H9 (cell line): ENCODE results near the gene SLC22A31. TPM values are rescaled to one million over a fixed set of nuclear protein-coding genes. Genes with fewer than 3 reads are reported as not detected.

Experiments
- DNase-seq: peaks from one replicate; pipeline ENCODE4 v3.0.0-alpha.2; 2017
- H2AFZ ChIP-seq: one replicate; pipeline ENCODE4 v1.6.1; 2013; ENCODE audit warnings: mild to moderate bottlenecking, low read length, control low read depth, moderate library complexity
- H2AK5ac ChIP-seq: 2 replicates; pipeline ENCODE4 v1.6.1; 2013; ENCODE audit warnings: low read length, control low read depth, mixed read lengths; ENCODE audit not compliant: insufficient read length
- H2BK120ac ChIP-seq: one replicate; pipeline ENCODE4 v1.6.1; 2013; ENCODE audit warnings: low read depth, mild to moderate bottlenecking, low read length, control low read depth, inconsistent platforms; ENCODE audit not compliant: poor library complexity, severe bottlenecking
- H2BK12ac ChIP-seq: 2 replicates; pipeline ENCODE4 v1.6.1; 2013; ENCODE audit warnings: low read length, control low read depth, mixed read lengths, low read depth; ENCODE audit not compliant: insufficient read length
- H2BK15ac ChIP-seq: 2 replicates; pipeline ENCODE4 v1.6.1; 2013; ENCODE audit warnings: low read depth, low read length, control low read depth
- H2BK20ac ChIP-seq: one replicate; pipeline ENCODE4 v1.6.1; 2013; ENCODE audit warnings: low read depth, mild to moderate bottlenecking, low read length, control low read depth, inconsistent platforms; ENCODE audit not compliant: poor library complexity, severe bottlenecking
- H2BK5ac ChIP-seq: 2 replicates; pipeline ENCODE4 v1.6.1; 2013; ENCODE audit warnings: low read length, control low read depth, mixed read lengths; ENCODE audit not compliant: insufficient read length
- H3K14ac ChIP-seq: 2 replicates; pipeline ENCODE4 v1.6.1; 2013; ENCODE audit warnings: low read length, control low read depth; ENCODE audit not compliant: insufficient read depth
- H3K18ac ChIP-seq: 2 replicates; pipeline ENCODE4 v1.6.1; 2013; ENCODE audit warnings: low read depth, mild to moderate bottlenecking, mixed read lengths, low read length, control low read depth; ENCODE audit not compliant: insufficient read length
- H3K23ac ChIP-seq: 2 replicates; pipeline ENCODE4 v1.6.1; 2013; ENCODE audit warnings: low read length, control low read depth, mixed read lengths, low read depth; ENCODE audit not compliant: insufficient read length
- H3K23me2 ChIP-seq: 2 replicates; pipeline ENCODE4 v1.6.1; 2013; ENCODE audit warnings: low read depth, mild to moderate bottlenecking, mixed read lengths, low read length, control low read depth; ENCODE audit not compliant: insufficient read length, poor library complexity, severe bottlenecking
- H3K27ac ChIP-seq: 2 replicates; pipeline ENCODE4 v1.5.1; 2013; ENCODE audit warnings: low read length, control low read depth, mixed read lengths, low read depth; ENCODE audit not compliant: insufficient read length
- H3K27me3 ChIP-seq: 2 replicates; pipeline ENCODE4 v1.6.1; 2013; ENCODE audit warnings: low read length, control low read depth, inconsistent platforms; ENCODE audit not compliant: insufficient read depth
- H3K4ac ChIP-seq: 2 replicates; pipeline ENCODE4 v1.6.1; 2013; ENCODE audit warnings: low read depth, mild to moderate bottlenecking, control low read depth, inconsistent platforms, low read length, moderate library complexity
- H3K4me1 ChIP-seq: 2 replicates; pipeline ENCODE4 v1.6.1; 2013; ENCODE audit warnings: low read length, control low read depth, inconsistent platforms; ENCODE audit not compliant: insufficient read depth
- H3K4me2 ChIP-seq: 2 replicates; pipeline ENCODE4 v1.6.1; 2013; ENCODE audit warnings: low read length, control low read depth, mixed read lengths; ENCODE audit not compliant: insufficient read length, insufficient read depth
- H3K56ac ChIP-seq: 2 replicates; pipeline ENCODE4 v1.6.1; 2013; ENCODE audit warnings: low read depth, mild to moderate bottlenecking, mixed read lengths, low read length, control low read depth; ENCODE audit not compliant: insufficient read length
- H3K79me1 ChIP-seq: 2 replicates; pipeline ENCODE4 v1.6.1; 2013; ENCODE audit warnings: low read depth, mild to moderate bottlenecking, moderate library complexity, low read length, control low read depth, inconsistent platforms; ENCODE audit not compliant: insufficient read depth, poor library complexity, severe bottlenecking
- H3K79me2 ChIP-seq: 2 replicates; pipeline ENCODE4 v1.6.1; 2013; ENCODE audit warnings: low read length, control low read depth, inconsistent platforms; ENCODE audit not compliant: insufficient read depth
- H3K9ac ChIP-seq: 2 replicates; pipeline ENCODE4 v1.6.1; 2013; ENCODE audit warnings: low read length, control low read depth, mixed read lengths; ENCODE audit not compliant: insufficient read length; ENCODE audit errors: extremely low read depth
- H3K9me3 ChIP-seq: one replicate; pipeline ENCODE4 v1.6.1; 2013; ENCODE audit warnings: low read depth, low read length, inconsistent platforms; ENCODE audit not compliant: control insufficient read depth
- H3T11ph ChIP-seq: one replicate; pipeline ENCODE4 v1.6.1; 2013; ENCODE audit warnings: mild to moderate bottlenecking, low read length, control low read depth, inconsistent platforms
- H4K20me1 ChIP-seq: one replicate; pipeline ENCODE4 v1.6.1; 2013; ENCODE audit not compliant: control insufficient read depth, insufficient read length, insufficient read depth
- H4K5ac ChIP-seq: 2 replicates; pipeline ENCODE4 v1.6.1; 2013; ENCODE audit warnings: low read depth, mild to moderate bottlenecking, mixed read lengths, low read length, control low read depth; ENCODE audit not compliant: insufficient read length
- H4K8ac ChIP-seq: replicated peaks from 2 replicates; pipeline ENCODE4 v1.6.1; 2013; ENCODE audit warnings: low read length, control low read depth, mixed read lengths, low read depth; ENCODE audit not compliant: insufficient read length
- H4K91ac ChIP-seq: 2 replicates; pipeline ENCODE4 v1.6.1; 2013; ENCODE audit warnings: low read depth, mild to moderate bottlenecking, moderate library complexity, mixed read lengths, low read length, control low read depth; ENCODE audit not compliant: insufficient read length
- H3K27ac Mint-ChIP-seq, 3 experiments: 2 replicates in 2 of 3; 3 replicates in 1 of 3; pipeline ENCODE4 v1.8.0; 2020 to 2021; ENCODE audit warnings: mixed read lengths in 3 of 3, mild to moderate bottlenecking in 1 of 3, moderate library complexity in 1 of 3
- H3K27me3 Mint-ChIP-seq: 2 replicates; pipeline ENCODE4 v1.8.0; 2021; ENCODE audit warnings: low read depth, mild to moderate bottlenecking, moderate library complexity, mixed read lengths
- H3K36me3 Mint-ChIP-seq, 3 experiments: 2 replicates in 2 of 3; 3 replicates in 1 of 3; pipeline ENCODE4 v1.8.0; 2020 to 2021; ENCODE audit warnings: low read depth in 3 of 3, mixed read lengths in 3 of 3; ENCODE audit not compliant: insufficient read depth in 1 of 3
- H3K4me1 Mint-ChIP-seq, 2 experiments: 2 replicates each; pipeline ENCODE4 v1.8.0; 2020; ENCODE audit warnings: mixed read lengths in 2 of 2
- H3K4me3 Mint-ChIP-seq, 2 experiments: 2 replicates in 1 of 2; 3 replicates in 1 of 2; pipeline ENCODE4 v1.8.0; 2020 to 2021; ENCODE audit warnings: mild to moderate bottlenecking in 2 of 2, mixed read lengths in 2 of 2, moderate library complexity in 1 of 2
- H3K9me3 Mint-ChIP-seq, 2 experiments: 2 replicates in 1 of 2; 3 replicates in 1 of 2; pipeline ENCODE4 v1.8.0; 2020; ENCODE audit warnings: mild to moderate bottlenecking in 2 of 2, mixed read lengths in 2 of 2, moderate library complexity in 1 of 2
- WGBS: extraction: QIAGEN DNeasy Blood & Tissue Kit; methylation state at CpG from one replicate; pipeline ENCODE4 v1.1.7; 2013; ENCODE audit warnings: missing lambda C conversion rate, low lambda C conversion rate, mixed read lengths; ENCODE audit not compliant: insufficient read length; ENCODE audit errors: extremely low coverage; 5-methylcytosine and 5-hydroxymethylcytosine counted together
- total RNA-seq: library from RNA; stranded (reverse); gene quantifications from 2 replicates; pipeline ENCODE4 v1.2.1, GENCODE V29; 2021
- TF ChIP-seq, protein P1 (sequence below): fragments of 200-600 bp; sonication (generic); conservative IDR thresholded peaks from 3 replicates; pipeline ENCODE4 v1.8.0; 2021; ENCODE audit warnings: antibody characterized with exemption, mild to moderate bottlenecking

The SLC22A31 gene
- total RNA-seq, 1 experiment from 2014 or later = 7.7 TPM

DNA sequence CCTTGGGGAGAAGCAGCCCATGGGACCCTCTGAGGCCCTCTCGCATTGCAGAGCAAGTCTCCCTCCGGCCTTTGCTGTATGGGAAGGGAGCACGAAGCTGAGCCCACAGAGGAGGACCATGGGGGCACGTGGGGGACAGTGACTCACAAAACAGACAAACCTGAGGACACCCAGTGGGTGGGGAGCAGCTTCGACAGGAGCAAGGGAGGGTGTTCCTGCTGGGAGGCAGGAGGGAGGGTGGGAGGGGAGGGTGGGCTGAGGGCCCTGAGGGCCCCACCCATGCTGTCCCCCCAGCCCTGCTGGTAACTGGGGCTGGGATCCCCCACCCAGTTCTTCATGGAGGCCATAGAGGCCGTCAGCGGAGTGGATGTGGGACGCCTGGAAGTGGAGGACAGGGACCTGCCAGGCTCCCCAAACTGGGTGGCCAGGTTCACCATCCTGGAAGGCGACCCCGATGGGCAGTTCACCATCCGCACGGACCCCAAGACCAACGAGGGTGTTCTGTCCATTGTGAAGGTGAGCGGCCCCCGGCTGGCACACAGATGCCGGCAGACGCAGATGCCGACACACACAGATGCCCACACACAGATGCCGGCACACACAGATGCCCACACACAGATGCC, 12.5 kb downstream of the SLC22A31 start:
- WGBS = no CpG with 5 or more reads among the region's 19 CpGs
- no peak overlapping the region for H2BK20ac ChIP-seq
- no peak overlapping the region for H2BK120ac ChIP-seq
- H3K56ac ChIP-seq = no peak overlapping the region
- H3K79me2 ChIP-seq = no peaks in the 10 kb centered on the region
- Mint-ChIP-seq H3K36me3 (no peaks in the 10 kb centered on the region), H3K4me3 (no peak overlapping the region), H3K27me3 (peaks cover 34% of the 10 kb centered on the region), H3K4me1 (no peaks in the 10 kb centered on the region), H3K27ac (no peak overlapping the region), H3K9me3 (peaks cover 5% of the 10 kb centered on the region in 2 experiments; a peak in 2 of 5 replicates)
- no peak overlapping the region for H3K27ac ChIP-seq
- no peak for DNase-seq
- no peak overlapping the region for H3K14ac ChIP-seq
- H4K91ac ChIP-seq = no peak overlapping the region
- H3K9ac ChIP-seq = no peak overlapping the region
- H2AFZ ChIP-seq = no peak overlapping the region
- H3K4me2 ChIP-seq = no peak overlapping the region
- H3K23ac ChIP-seq = no peak overlapping the region
- H2BK15ac ChIP-seq = no peak overlapping the region
- no peak overlapping the region for H2BK12ac ChIP-seq
- no peaks in the 10 kb centered on the region for H3K9me3 ChIP-seq
- no peaks in the 10 kb centered on the region; the same call in 1 of the 2 replicates for H3K27me3 ChIP-seq
- no peak overlapping the region for H4K5ac ChIP-seq
- H2BK5ac ChIP-seq = no peak overlapping the region
- TF ChIP-seq, protein P1, sequence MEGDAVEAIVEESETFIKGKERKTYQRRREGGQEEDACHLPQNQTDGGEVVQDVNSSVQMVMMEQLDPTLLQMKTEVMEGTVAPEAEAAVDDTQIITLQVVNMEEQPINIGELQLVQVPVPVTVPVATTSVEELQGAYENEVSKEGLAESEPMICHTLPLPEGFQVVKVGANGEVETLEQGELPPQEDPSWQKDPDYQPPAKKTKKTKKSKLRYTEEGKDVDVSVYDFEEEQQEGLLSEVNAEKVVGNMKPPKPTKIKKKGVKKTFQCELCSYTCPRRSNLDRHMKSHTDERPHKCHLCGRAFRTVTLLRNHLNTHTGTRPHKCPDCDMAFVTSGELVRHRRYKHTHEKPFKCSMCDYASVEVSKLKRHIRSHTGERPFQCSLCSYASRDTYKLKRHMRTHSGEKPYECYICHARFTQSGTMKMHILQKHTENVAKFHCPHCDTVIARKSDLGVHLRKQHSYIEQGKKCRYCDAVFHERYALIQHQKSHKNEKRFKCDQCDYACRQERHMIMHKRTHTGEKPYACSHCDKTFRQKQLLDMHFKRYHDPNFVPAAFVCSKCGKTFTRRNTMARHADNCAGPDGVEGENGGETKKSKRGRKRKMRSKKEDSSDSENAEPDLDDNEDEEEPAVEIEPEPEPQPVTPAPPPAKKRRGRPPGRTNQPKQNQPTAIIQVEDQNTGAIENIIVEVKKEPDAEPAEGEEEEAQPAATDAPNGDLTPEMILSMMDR = no peak
- no peaks in the 10 kb centered on the region for H3K4me1 ChIP-seq
- H3T11ph ChIP-seq = no peak overlapping the region
- H3K4ac ChIP-seq = no peak overlapping the region
- no peak overlapping the region for H2AK5ac ChIP-seq
- no peaks in the 10 kb centered on the region for H4K20me1 ChIP-seq
- H3K18ac ChIP-seq = no peak overlapping the region
- no peak overlapping the region for H4K8ac ChIP-seq
- H3K23me2 ChIP-seq = peaks cover 5% of the 10 kb centered on the region
- no peaks in the 10 kb centered on the region for H3K79me1 ChIP-seq
